GM18861 (cell line): ENCODE results near the gene TH.

Experiments
- ATAC-seq: cut with Tn5 transposase; IDR thresholded peaks from one replicate; pipeline ENCODE4 v1.9.1; 2021; ENCODE audit not compliant: unreplicated experiment

Gene TH

GRCh38 chr11:2143799-2144543 is 27.6 kb downstream of the TH start:
- no peak for ATAC-seq

DNA sequence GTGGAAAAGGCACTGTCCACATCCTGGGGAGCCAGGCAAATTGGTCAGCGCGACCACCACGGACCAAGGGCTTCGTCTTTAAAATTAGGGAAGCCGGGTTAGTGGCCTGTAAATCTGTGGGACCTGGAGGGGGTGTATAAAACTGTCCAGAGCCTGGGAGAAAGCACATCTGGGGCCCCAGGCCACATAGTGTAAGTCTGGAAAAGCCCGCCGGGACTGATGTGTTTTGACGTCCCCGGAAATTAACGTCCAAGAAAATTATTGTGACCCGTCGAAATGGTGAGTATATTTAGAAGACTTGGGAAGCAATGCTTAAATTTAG is 28.2 kb downstream of the TH start:
- no peak for ATAC-seq

GRCh38 chr11:2142762-2143202 is 28.8 kb downstream of the TH start:
- no peak for ATAC-seq

- no peak for ATAC-seq
Observed at GRCh38 chr11:2142300-2142759, 29.3 kb downstream of the TH start.

DNA sequence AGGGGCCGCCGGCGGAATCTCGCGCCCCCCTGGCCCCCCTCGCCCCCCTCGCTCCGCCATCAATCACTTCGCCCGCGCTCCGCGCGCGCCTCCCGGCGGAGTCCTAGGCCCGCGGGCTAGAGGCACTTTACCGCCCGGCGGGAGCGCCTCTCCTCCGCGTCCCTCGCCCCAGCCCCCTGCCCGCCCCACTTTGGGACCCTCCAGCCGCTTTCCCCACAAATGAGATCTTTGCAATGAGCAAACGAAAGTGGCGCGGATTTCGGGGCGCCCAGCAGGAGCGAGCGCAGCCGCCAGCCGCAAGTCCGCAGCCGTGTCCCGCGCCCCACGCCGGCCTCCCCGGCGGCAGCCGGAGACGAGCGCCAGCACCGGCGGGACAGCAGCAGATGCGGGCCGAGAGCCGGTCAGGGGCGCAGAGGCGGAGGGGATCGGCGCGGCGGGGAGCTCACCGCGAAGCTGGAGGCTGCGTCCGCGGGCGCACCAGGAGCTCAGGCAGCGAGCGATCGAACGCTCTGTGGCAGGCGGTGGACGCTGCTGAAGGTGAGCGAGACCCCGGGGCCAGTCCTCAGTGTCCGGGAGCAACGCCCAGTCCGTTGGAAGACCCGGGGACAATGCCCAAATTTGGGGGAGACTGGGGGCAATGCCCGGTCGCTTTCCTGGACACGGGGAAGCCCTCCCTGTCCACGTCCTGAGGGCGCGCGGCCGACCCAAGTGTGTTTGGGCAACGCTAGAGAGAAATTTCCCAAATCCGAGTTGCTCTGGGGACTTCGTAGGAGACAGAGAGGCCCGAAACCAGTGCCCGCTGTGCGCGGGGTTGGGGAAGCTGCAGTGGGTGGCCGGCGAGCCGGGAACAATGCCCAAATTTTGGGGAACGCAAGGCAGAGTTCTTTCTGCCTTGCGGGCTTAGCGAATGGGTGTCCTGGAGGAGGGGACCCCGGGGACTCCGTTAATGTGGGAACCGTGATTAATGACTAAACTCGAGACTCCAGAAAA is 30.9 kb downstream of the TH start:
- ATAC-seq = no peak

DNA sequence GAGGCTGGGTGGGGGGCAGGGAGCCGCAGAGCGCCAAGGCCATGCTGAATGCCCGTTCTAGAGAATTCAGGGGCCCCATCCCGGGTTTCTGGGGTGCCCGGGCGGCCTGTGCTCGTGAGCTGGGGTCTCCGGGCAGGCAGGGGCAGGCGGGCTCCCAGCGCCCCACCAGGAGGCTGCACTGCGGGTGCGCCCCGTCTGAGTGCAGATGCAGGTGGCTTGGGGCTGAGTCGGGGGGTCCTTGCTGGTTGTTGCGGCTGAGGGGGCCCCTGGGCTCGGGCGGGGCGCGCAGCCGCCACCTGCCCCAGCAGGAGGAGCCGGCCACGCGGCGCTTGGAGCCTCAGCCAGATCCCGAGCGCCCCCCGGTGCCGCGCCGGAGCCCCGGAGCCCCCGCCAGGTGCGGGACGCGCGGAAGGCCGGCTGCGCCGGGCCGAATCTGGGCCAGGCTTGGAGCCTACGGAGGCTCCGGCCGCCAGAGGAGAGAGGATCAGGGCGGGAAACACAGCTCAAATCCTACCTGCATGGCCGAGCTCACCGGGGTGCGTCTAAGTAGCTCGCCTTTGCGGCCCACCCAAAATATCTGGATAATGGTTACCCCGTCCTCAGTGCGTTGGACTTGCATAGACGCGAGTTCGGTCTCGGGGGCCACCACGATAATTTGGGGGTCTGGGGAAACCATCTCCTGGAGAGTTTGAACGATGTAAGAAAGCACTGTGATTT is 31.8 kb downstream of the TH start:
- ATAC-seq = no peak

DNA sequence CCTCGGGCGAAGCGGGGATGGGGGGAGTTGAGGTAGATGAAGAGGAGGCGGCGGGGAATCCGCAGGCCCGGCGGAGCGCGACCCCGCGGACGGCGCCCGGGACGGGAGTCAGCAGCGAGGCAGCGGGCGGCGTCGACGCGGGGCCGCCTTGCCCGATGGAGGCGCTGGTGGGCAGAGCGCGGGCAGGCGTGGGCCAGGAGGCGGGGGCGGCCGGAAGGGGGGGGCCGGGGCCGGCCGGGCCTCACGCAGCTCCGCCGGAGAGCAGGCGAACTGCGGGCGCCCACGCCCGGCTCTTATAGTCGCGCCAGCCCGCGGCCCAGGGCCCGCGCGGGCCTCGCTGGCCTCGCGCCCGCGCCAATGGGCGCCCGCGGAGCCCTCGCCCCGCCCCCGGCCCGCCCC is 32.5 kb downstream of the TH start, which contains the start of gene IGF2:
Gene IGF2, minus strand, starts transcription at position 267 of the 399 bp plus-strand sequence. CDS start 3,866 bp downstream, outside the sequence.
- no peak for ATAC-seq

- no peak for ATAC-seq
Observed at GRCh38 chr11:2138431-2139122, 33.0 kb downstream of the TH start.

- no peak for ATAC-seq
Observed at GRCh38 chr11:2138068-2138430, 33.6 kb downstream of the TH start.

DNA sequence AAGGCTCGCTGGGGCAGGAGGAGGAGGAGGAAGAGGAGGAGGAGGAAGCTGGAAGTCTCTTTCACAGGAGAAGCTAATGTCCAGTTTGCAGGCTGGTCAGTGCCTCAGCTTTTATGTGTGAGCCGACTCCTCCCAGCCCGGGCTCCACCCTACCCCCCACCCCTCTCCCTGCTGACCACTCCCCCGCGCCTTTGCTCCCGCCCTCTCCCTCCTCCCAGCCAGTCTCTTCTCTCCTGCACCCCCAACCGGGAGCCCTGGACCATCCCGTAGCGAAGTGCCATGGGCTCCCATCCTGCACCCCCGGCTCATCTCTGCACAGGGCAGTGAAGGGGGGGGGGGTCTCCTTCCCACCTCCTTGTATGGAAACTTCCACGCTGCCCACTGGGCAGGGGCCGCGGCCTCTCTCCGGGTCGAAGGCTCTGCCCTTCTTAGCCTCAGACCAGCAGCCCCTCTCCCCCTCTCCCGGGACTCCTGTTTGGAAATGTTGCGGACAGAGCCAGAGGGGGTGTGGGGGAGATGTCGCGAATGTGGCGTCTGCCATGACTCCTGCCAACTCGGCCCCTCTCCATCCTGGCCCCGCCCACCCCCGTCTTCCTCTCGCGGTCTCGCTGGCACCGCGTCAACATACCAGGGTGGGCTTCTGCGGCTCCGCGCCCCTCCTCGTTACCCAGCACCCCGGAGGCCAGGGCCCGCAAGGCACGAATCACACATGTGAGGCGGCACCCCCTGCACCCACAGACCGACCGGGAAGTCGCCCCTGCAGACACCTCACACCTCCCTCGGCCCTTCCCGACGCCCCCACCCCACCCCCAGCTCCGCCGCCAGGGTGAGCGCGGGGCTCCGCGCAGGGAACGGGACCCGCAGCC is 34.2 kb downstream of the TH start:
- no peak for ATAC-seq

DNA sequence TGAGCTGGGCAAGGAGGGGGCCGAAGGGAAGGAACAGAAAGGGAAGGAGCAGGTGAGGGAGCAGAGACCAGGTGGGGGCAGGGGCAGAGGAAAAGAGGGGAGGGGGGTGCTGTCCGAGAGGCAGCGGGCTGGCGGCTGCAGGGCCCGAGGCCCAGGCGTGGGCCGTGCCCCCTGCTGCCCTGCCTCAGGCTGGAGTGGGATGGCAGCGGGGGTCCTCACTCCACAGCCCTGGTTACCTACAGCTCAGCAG is 34.7 kb downstream of the TH start:
- ATAC-seq = no peak

GRCh38 chr11:2136209-2136951 is 35.2 kb downstream of the TH start:
- no peak for ATAC-seq

GRCh38 chr11:2135648-2136201 is 35.9 kb downstream of the TH start:
- no peak for ATAC-seq

DNA sequence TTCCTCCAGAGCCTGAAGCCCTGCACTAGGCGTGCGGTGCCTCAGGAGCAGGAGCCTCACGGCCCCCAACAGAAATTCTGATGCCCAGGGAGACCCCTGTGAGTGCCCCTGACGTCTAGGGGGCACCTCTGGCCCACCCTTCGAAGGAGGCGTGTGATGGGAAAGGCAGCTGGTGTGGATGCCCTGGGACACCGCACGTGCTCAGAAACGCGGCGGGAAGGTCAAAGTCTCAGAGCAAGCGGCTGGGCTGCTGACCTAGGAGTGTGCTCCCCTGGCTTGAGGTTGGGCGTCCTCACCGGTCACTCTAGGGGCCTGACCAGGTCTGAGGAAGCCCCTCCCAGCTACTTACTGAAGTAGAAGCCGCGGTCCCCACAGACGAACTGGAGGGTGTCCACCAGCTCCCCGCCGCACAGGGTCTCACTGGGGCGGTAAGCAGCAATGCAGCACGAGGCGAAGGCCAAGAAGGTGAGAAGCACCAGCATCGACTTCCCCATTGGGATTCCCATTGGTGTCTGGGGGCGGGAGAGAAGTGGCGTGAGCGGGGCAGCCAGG is 36.5 kb downstream of the TH start:
- no peak for ATAC-seq

GRCh38 chr11:2134022-2135010 is 37.3 kb downstream of the TH start:
- no peak for ATAC-seq

GRCh38 chr11:2133241-2134021 is 38.2 kb downstream of the TH start:
- no peak for ATAC-seq

- ATAC-seq = no peak
Observed at GRCh38 chr11:2132874-2133240, 38.8 kb downstream of the TH start.
